Esophagus squamous epithelium (tissue), 5 donors: ENCODE results near the gene CAPN5. TPM values are rescaled to one million over a fixed set of nuclear protein-coding genes. Genes with fewer than 3 reads are reported as not detected.
"Not testable (repeated sequence)": the region's sequence is repeated elsewhere in the genome, so short reads cannot be mapped to it uniquely, and the experiment has no call there.

Experiments used
- DNase-seq: peaks from one replicate; lab custom pipeline; 2025; lab: John Stamatoyannopoulos, UW
- H3K27ac ChIP-seq, 4 donors: fragments of 200-600 bp; sonication (generic); one replicate each; pipeline ENCODE4 v1.5.1; 2016 to 2019; ENCODE audit warnings: mild to moderate bottlenecking in 1 of 4
- H3K27me3 ChIP-seq, 4 donors: fragments of 200-600 bp; sonication (generic); 1 replicate in 3 of 4; 2 replicates in 1 of 4; pipeline versions ENCODE4 v1.5.1 to v1.6.0; 2017 to 2021; ENCODE audit warnings: antibody characterized with exemption in 1 of 4
- H3K36me3 ChIP-seq, 3 donors: fragments of 200-600 bp; sonication (generic); one replicate each; pipeline ENCODE4 v1.5.1; 2016 to 2019
- H3K4me1 ChIP-seq, 3 donors: fragments of 200-600 bp; sonication (generic); one replicate each; pipeline ENCODE4 v1.5.1; 2017 to 2019
- H3K4me3 ChIP-seq, 4 donors: fragments of 200-600 bp; sonication (generic); 1 replicate in 3 of 4; 2 replicates in 1 of 4; pipeline ENCODE4 v1.5.1; 2016 to 2019; ENCODE audit warnings: mild to moderate bottlenecking in 2 of 4, moderate library complexity in 1 of 4
- H3K9me3 ChIP-seq, 3 donors: fragments of 200-600 bp; sonication (generic); one replicate each; pipeline ENCODE4 v1.5.1; 2016 to 2019
- CTCF ChIP-seq, 6 experiments: fragments of 450-650 bp in 4 of 6; fragments of 200-600 bp in 2 of 6; sonication (generic) in 2 of 6; IDR thresholded peaks; one replicate each; pipeline ENCODE4 v1.5.1; 2016 to 2019; ENCODE audit warnings: antibody characterized with exemption in 6 of 6, mild to moderate bottlenecking in 4 of 6, moderate library complexity in 4 of 6
- POLR2A ChIP-seq, 4 donors: fragments of 450-650 bp; IDR thresholded peaks; one replicate each; pipeline ENCODE4 v1.6.1; 2017; ENCODE audit warnings: antibody characterized with exemption in 4 of 4, mild to moderate bottlenecking in 4 of 4, moderate library complexity in 3 of 4
- WGBS, 2 donors: methylation state at CpG; one replicate each; pipeline ENCODE4 v1.1.5; 2018; 5-methylcytosine and 5-hydroxymethylcytosine counted together
- intact Hi-C: fragments of 100-400 bp; cut with DNase I; formaldehyde crosslinking; loops from one replicate; pipeline ENCODE4 v1.15.0; 2022
- total RNA-seq, 4 donors: library from RNA; depleted of rRNA; stranded (reverse); fragments of >200 nt; gene quantifications; one replicate each; pipeline ENCODE4 v1.1.0, GENCODE V29; 2016
- donor health status: DM: yes; HTN: yes; CAD: no.

Gene CAPN5
- total RNA-seq, 4 donors from 2014 or later, result 9.3 to 63.2 (median 13.5) TPM

- H3K9me3 ChIP-seq, result no peaks in the 10 kb centered on the region
- intact Hi-C loops, result no loop called here
- peaks cover 0 to 24% (median 0%) of the 10 kb centered on the region in 3 donors for H3K36me3 ChIP-seq
- DNase-seq, result no peak
- peaks cover 0 to 8% (median 2%) of the 10 kb centered on the region in 3 donors for H3K4me1 ChIP-seq
- 72 to 80% methylated on average over 6 to 8 of the region's 21 CpGs for WGBS, 2 donors
- no peaks in the 10 kb centered on the region for H3K27me3 ChIP-seq
- TF ChIP-seq CTCF (IDR thresholded peaks at IDR 0.05) (no peak), POLR2A (IDR thresholded peaks at IDR 0.05) (no peak)
- H3K27ac ChIP-seq, result no peak overlapping the region
- no peak overlapping the region for H3K4me3 ChIP-seq
Measured at GRCh38 chr11:77095551-77096490, 29.1 kb downstream of the CAPN5 start.

GRCh38 chr11:77096591-77097019, 29.8 kb downstream of the CAPN5 start:
- no peak overlapping the region for H3K27ac ChIP-seq
- 82 to 100% methylated on average over 2 to 6 of the region's 8 CpGs for WGBS, 2 donors
- peaks cover 0 to under 1% (median 0%) of the 10 kb centered on the region in 3 donors for H3K4me1 ChIP-seq
- H3K36me3 ChIP-seq, result peaks cover 0 to 24% (median 0%) of the 10 kb centered on the region in 3 donors
- no peak for DNase-seq
- intact Hi-C loops, result no loop called here
- H3K9me3 ChIP-seq, result no peaks in the 10 kb centered on the region
- no peak for TF ChIP-seq POLR2A (IDR thresholded peaks at IDR 0.05)
- TF ChIP-seq CTCF (IDR thresholded peaks at IDR 0.05), result no peak
- no peaks in the 10 kb centered on the region for H3K27me3 ChIP-seq
- no peak overlapping the region for H3K4me3 ChIP-seq

- H3K4me1 ChIP-seq, H3K27ac ChIP-seq, H3K9me3 ChIP-seq, H3K27me3 ChIP-seq, intact Hi-C loops, H3K4me3 ChIP-seq, DNase-seq: not testable (repeated sequence)
- peaks cover 0 to 24% (median 0%) of the 10 kb centered on the region in 3 donors for H3K36me3 ChIP-seq
- WGBS, 2 donors, result 53 to 71% methylated on average over 4 of the region's 4 CpGs
Measured at GRCh38 chr11:77097180-77097579, 30.4 kb downstream of the CAPN5 start.

GRCh38 chr11:77100166-77101042, 33.6 kb downstream of the CAPN5 start:
- H3K36me3 ChIP-seq, result peaks cover 0 to 27% (median 0%) of the 10 kb centered on the region in 3 donors
- TF ChIP-seq CTCF (IDR thresholded peaks at IDR 0.05) (no peak), POLR2A (IDR thresholded peaks at IDR 0.05) (no peak)
- 89 to 95% methylated on average over 14 of the region's 14 CpGs for whole genome bisulfite sequencing, 2 donors
- no peak overlapping the region for H3K4me3 ChIP-seq
- H3K4me1 ChIP-seq, result no peaks in the 10 kb centered on the region
- no peak overlapping the region for H3K27ac ChIP-seq
- H3K9me3 ChIP-seq, result no peaks in the 10 kb centered on the region
- no peak for DNase-seq
- H3K27me3 ChIP-seq, result no peaks in the 10 kb centered on the region
- intact Hi-C loops, result no loop called here

- Histone ChIP-seq H3K9me3 (no peaks in the 10 kb centered on the region), H3K4me1 (no peaks in the 10 kb centered on the region), H3K4me3 (no peak overlapping the region), H3K27ac (no peak overlapping the region), H3K36me3 (peaks cover 0 to 22% (median 0%) of the 10 kb centered on the region in 3 donors), H3K27me3 (no peaks in the 10 kb centered on the region)
- WGBS, 2 donors, result 82 to 90% methylated on average over 4 to 5 of the region's 5 CpGs
- intact Hi-C loops, result no loop called here
- DNase-seq, result no peak
- no peak for TF ChIP-seq POLR2A (IDR thresholded peaks at IDR 0.05)
- TF ChIP-seq CTCF (IDR thresholded peaks at IDR 0.05), result peak in 2 of 6 experiments; percentile 18 to 45
Measured at GRCh38 chr11:77101043-77101537, 34.3 kb downstream of the CAPN5 start.
